Aorta (tissue), 5 donors: ENCODE data around the gene TPSB2. TPM values are rescaled to one million over a fixed set of nuclear protein-coding genes. Genes with fewer than 3 reads are reported as not detected.
"Not testable (repeated sequence)": the region's sequence is repeated elsewhere in the genome, so short reads cannot be mapped to it uniquely, and the experiment has no call there.

Experiments used
- ATAC-seq: fragments of 200-7000 bp; cut with Tn5 transposase; one replicate; pipeline ENCODE4 v1.9.1; 2022; ENCODE audit warnings: moderate library complexity; ENCODE audit not compliant: low FRiP score
- DNase-seq, 2 donors: peaks; one replicate each; pipeline ENCODE4 v3.0.0-alpha.2; 2020
- H3K27ac ChIP-seq, 2 donors: one replicate each; pipeline ENCODE4 v1.5.1; 2013; ENCODE audit warnings: low read length in 2 of 2, mild to moderate bottlenecking in 2 of 2, moderate library complexity in 2 of 2, control low read depth in 1 of 2, inconsistent platforms in 1 of 2, low read depth in 1 of 2
- H3K27me3 ChIP-seq, 2 donors: one replicate each; pipeline ENCODE4 v1.6.1; 2013; ENCODE audit warnings: control low read depth in 1 of 2, low read length in 1 of 2, mild to moderate bottlenecking in 1 of 2, moderate library complexity in 1 of 2; ENCODE audit not compliant: insufficient read depth in 2 of 2, control insufficient read depth in 1 of 2
- H3K36me3 ChIP-seq, 2 donors: one replicate each; pipeline ENCODE4 v1.6.1; 2013; ENCODE audit warnings: control low read depth in 1 of 2, low read length in 1 of 2, mild to moderate bottlenecking in 1 of 2; ENCODE audit not compliant: insufficient read depth in 2 of 2, control insufficient read depth in 1 of 2
- H3K4me1 ChIP-seq, 2 donors: one replicate each; pipeline ENCODE4 v1.6.1; 2013; ENCODE audit warnings: low read length in 2 of 2, control low read depth in 1 of 2, mild to moderate bottlenecking in 1 of 2, moderate library complexity in 1 of 2; ENCODE audit not compliant: insufficient read depth in 2 of 2, control insufficient read depth in 1 of 2
- H3K4me3 ChIP-seq, 2 donors: one replicate each; pipeline ENCODE4 v1.5.1; 2013; ENCODE audit warnings: low read length in 2 of 2, control low read depth in 1 of 2, mild to moderate bottlenecking in 1 of 2
- H3K9me3 ChIP-seq: one replicate; pipeline ENCODE4 v1.6.1; 2013; ENCODE audit warnings: mild to moderate bottlenecking, low read length; ENCODE audit not compliant: control insufficient read depth
- WGBS, 2 donors: extraction: QIAGEN DNeasy Blood & Tissue Kit; methylation state at CpG; one replicate each; pipeline ENCODE4 v1.1.7; 2013; 5-methylcytosine and 5-hydroxymethylcytosine counted together
- intact Hi-C, 2 donors: fragments of 100-400 bp; cut with DNase I; formaldehyde crosslinking; loops; one replicate each; pipeline versions ENCODE4 v1.14.2 to v1.15.0; 2022
- polyA plus RNA-seq, 2 donors: library from polyadenylated mRNA; stranded (reverse); fragments of 200-250 nt; gene quantifications; one replicate each; pipeline ENCODE4 v1.2.3, GENCODE V29; 2013
- total RNA-seq, 2 donors: library from RNA; stranded (reverse); fragmentation: NEBNext Ultra II Directional; extraction: Animal tissue kit (Norgen Biotek cat#: 25700); gene quantifications; one replicate each; pipeline ENCODE4 v1.2.1, GENCODE V29; 2021
- donor health status: healthy with polysubstance abuse.
- donor health status: Bipolar disorder and iron deficiency.
- donor health status: DM: no; HTN: no; CAD: no.
- donor health status: DM: no; HTN: no; CAD: no.
- donor health status: DM: yes; HTN: yes; CAD: no.

The TPSB2 gene
- total and polyA plus RNA-seq, 4 donors = 4.9 to 51.0 (median 13.9) TPM

DNA sequence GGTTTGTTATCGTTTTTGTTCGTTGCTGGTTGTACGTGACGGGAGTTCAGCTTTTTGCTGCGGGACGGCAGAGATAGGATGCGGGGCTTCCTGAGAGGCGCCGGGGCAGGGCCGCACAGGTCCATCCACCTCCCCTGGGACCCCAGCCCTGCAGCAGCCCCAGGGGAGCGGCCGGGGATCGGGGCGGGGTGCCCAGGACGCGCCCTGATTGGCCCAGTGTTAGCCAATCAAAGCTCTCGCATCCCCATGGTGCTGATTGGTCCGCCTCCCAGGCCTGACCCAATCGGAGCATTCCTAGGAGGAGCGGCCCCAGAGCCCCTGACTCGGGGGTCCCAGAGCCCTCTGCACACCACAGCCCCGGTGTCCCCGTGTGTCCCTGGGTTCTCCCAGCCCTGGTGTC, 8.9 kb upstream of the TPSB2 start:
- H3K9me3 ChIP-seq, H3K36me3 ChIP-seq, ATAC-seq, H3K27ac ChIP-seq, H3K4me1 ChIP-seq, DNase-seq, intact Hi-C loops, H3K27me3 ChIP-seq, H3K4me3 ChIP-seq: not testable (repeated sequence)
- WGBS, 2 donors = 66 to 68% methylated on average over 18 to 19 of the region's 23 CpGs

GRCh38 chr16:1237990-1238389, 8.0 kb upstream of the TPSB2 start:
- WGBS, 2 donors = 79 to 82% methylated on average over 9 of the region's 9 CpGs
- H3K4me1 ChIP-seq = no peaks in the 10 kb centered on the region
- no peaks in the 10 kb centered on the region for H3K9me3 ChIP-seq
- no peak overlapping the region for H3K27ac ChIP-seq
- H3K4me3 ChIP-seq = no peak overlapping the region
- ATAC-seq = no peak
- intact Hi-C loops = no loop called here
- no peaks in the 10 kb centered on the region for H3K36me3 ChIP-seq
- no peak for DNase-seq
- H3K27me3 ChIP-seq = no peaks in the 10 kb centered on the region

DNA sequence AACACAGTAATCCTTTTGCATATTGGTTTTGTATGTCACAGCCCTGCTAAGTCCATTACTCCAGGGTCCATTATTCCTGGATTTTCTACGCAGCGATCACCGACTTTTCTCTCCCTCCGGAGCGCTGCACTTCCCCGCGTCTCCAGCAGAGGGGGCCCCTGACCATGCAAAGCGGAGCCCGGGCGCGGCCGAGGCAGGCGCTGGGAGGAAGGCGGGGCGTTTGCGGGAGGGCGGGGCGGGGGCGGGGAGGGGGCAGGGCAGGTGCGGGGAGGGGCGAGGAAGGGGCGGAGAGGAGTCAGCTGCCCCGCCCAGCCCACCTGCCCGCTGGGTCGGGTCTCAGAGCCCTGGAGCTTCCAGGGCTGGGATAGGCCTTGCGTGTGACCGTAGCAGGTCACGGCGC, 6.7 kb upstream of the TPSB2 start:
- WGBS, 2 donors = no CpG with 5 or more reads among the region's 29 CpGs
- H3K9me3 ChIP-seq, H3K27ac ChIP-seq, ATAC-seq, H3K4me3 ChIP-seq, intact Hi-C loops, H3K36me3 ChIP-seq, DNase-seq, H3K4me1 ChIP-seq, H3K27me3 ChIP-seq: not testable (repeated sequence)

GRCh38 chr16:1232049-1232748, 2.2 kb upstream of the TPSB2 start:
- H3K9me3 ChIP-seq, H3K27me3 ChIP-seq, DNase-seq, H3K4me1 ChIP-seq, H3K27ac ChIP-seq, H3K4me3 ChIP-seq, intact Hi-C loops, H3K36me3 ChIP-seq: not testable (repeated sequence)
- WGBS, 2 donors = no CpG with 5 or more reads among the region's 47 CpGs
- ATAC-seq = peak; percentile 5

DNA sequence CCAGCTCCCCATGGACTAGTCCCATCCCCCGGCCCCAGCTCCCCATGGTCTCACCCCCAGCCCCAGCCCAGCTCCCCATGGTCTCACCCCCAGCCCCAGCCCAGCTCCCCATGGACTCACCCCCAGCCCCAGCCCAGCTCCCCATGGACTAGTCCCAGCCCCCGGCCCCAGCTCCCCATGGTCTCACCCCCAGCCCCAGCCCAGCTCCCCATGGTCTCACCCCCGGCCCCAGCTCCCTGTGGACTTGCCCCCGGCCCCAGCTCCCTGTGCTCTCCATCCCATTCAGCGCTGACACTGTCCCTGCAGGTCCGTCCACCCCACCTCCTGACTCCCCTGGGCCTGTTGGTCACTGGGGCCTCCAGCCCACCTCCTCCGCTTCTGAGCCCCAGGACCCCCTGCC, 1.3 kb upstream of the TPSB2 start:
- DNase-seq, H3K4me3 ChIP-seq, intact Hi-C loops, H3K9me3 ChIP-seq, H3K27ac ChIP-seq, H3K36me3 ChIP-seq, H3K4me1 ChIP-seq, H3K27me3 ChIP-seq: not testable (repeated sequence)
- 81 to 87% methylated on average over 6 to 7 of the region's 7 CpGs for WGBS, 2 donors
- peak; percentile 24 for ATAC-seq

DNA sequence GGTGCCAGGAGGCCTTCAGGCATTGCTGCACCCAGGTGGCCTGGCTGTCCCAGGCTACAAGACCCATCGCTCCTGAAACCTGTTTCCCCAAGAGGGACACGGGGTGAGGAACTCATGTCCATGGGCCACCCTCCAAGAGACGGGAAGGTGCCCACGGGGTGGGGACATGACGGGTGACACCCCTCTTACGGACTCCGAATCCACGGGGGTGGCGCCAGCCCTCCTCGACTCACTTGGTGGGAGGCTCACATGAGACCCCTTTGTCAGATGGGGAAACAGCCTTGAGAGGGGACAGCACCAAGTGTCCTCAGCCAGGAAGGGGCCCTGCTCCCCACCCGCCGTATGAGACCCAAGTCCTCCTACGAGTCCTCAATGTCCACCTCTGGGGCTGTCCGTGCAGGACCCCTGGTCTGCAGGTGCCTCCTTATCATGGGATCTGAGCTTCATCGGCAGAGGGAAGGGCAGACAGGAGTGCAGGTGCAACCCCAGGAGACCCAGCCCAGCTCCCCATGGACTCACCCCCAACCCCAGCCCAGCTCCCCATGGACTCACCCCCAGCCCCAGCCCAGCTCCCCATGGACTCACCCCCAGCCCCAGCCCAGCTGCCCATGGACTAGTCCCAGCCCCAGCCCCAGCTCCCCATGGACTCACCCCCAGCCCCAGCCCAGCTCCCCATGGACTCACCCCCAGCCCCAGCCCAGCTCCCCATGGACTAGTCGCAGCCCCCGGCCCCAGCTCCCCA, 658 bp upstream of the TPSB2 start:
- 77 to 81% methylated on average over 15 to 17 of the region's 17 CpGs for WGBS, 2 donors
- H3K4me1 ChIP-seq, DNase-seq, H3K9me3 ChIP-seq, H3K27me3 ChIP-seq, intact Hi-C loops, H3K27ac ChIP-seq, H3K36me3 ChIP-seq, H3K4me3 ChIP-seq, ATAC-seq: not testable (repeated sequence)

DNA sequence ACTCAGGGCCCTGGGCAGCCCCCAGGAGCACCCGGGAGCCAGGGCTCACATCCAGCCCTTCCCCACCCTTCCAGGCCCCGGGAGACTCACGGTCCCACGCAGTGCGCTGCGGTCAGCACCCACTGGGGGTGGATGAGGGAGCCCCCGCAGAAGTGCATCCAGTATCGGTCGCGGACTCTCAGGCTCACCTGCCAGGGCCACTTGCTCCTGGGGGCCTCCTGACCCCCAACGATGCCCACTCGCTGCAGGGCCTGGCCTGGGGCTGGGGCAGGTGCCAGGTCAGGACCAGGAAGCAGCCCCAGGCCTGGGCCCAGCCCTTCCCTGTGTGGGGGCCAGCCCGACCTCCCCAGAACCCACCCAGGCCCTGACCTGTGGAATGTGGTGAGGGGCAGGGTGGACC, 508 bp downstream of the TPSB2 start:
- H3K27me3 ChIP-seq, DNase-seq, H3K36me3 ChIP-seq, ATAC-seq, intact Hi-C loops, H3K27ac ChIP-seq, H3K9me3 ChIP-seq, H3K4me3 ChIP-seq, H3K4me1 ChIP-seq: not testable (repeated sequence)
- 83 to 89% methylated on average over 9 to 12 of the region's 13 CpGs for WGBS, 2 donors

DNA sequence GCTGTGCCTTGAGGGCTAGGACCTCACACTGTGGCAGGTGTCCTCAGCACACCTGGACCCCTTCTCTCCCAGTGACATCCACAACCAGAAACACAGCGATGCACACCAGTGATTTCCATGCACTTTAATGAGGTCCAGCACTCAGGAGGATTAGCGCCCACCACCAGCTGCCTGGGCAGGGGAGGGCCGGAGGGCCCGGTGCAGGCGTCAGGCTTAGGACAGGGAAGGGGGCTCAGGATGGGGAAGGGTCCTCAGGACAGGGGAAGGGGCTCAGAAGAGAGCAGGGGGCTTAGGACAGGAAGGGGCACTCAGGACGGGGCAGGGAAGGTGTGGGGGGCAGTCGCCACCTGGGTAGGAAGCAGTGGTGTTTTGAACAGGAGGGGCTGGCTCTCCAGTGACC, 1.8 kb downstream of the TPSB2 start:
- ATAC-seq, H3K4me3 ChIP-seq, H3K27me3 ChIP-seq, H3K27ac ChIP-seq, H3K4me1 ChIP-seq, H3K36me3 ChIP-seq, intact Hi-C loops, H3K9me3 ChIP-seq, DNase-seq: not testable (repeated sequence)
- WGBS, 2 donors = 65 to 77% methylated on average over 4 to 7 of the region's 7 CpGs

DNA sequence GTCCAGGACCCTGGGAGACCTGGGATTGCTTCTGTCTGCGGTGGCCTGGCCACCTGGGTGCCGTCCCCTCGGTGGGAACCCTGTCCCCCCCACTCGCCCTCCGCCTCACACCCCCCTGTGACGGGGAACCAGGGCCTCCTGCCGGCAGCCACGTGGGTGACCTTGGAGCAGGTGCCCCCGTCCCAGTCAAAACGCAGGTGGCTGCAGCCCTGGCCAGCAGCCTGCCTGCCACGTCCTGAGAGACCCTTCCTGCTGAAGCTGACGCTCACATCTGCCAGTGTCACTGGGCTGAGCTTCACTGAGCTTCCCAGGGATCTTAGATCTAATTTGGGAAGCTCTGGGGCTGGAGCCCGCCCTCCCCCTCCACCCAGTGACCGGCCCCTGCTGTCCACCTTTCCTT, 3.3 kb downstream of the TPSB2 start:
- DNase-seq, H3K9me3 ChIP-seq, H3K27ac ChIP-seq, H3K36me3 ChIP-seq, H3K4me3 ChIP-seq, H3K27me3 ChIP-seq, intact Hi-C loops, ATAC-seq, H3K4me1 ChIP-seq: not testable (repeated sequence)
- WGBS, 2 donors = 43 to 65% methylated on average over 7 to 14 of the region's 14 CpGs
